GM12874 (cell line): ENCODE results near the gene PRELID1.

Source experiments
- CTCF ChIP-seq: IDR thresholded peaks from 2 replicates; pipeline ENCODE4 v1.5.1; 2011; ENCODE audit warnings: low read depth, mild to moderate bottlenecking, control low read depth, low read length, moderate library complexity; ENCODE audit not compliant: insufficient read depth

The PRELID1 gene

GRCh38 chr5:177300236-177300880 lies 3.2 kb upstream of the PRELID1 start:
- TF ChIP-seq CTCF = no peak

GRCh38 chr5:177300951-177301350 lies 2.6 kb upstream of the PRELID1 start:
- TF ChIP-seq CTCF = no peak

GRCh38 chr5:177301503-177302165 lies 2.0 kb upstream of the PRELID1 start:
- no peak for TF ChIP-seq CTCF

- TF ChIP-seq CTCF = peak; percentile 45; the same call in 1 of the 2 replicates
Observed at GRCh38 chr5:177302354-177303110, 1.1 kb upstream of the PRELID1 start.

- TF ChIP-seq CTCF = no peak
Observed at GRCh38 chr5:177303925-177304391, 359 bp downstream of the PRELID1 start.

GRCh38 chr5:177304392-177305119 lies 957 bp downstream of the PRELID1 start:
- no peak for TF ChIP-seq CTCF
